C4-2B (cell line): ENCODE data around the gene UNC79.

Source experiments
- H3K27ac ChIP-seq: fragments of 450-650 bp; 2 replicates; pipeline ENCODE4 v1.5.1; 2017
- CTCF ChIP-seq: fragments of 450-650 bp; conservative IDR thresholded peaks from 2 replicates; pipeline ENCODE4 v1.5.1; 2017; ENCODE audit warnings: mild to moderate bottlenecking
- ZFX ChIP-seq: fragments of 450-650 bp; IDR thresholded peaks from 2 replicates; pipeline ENCODE4 v1.6.1; 2017

The UNC79 gene

GRCh38 chr14:93757206-93757605 lies 326.5 kb downstream of the UNC79 start:
- TF ChIP-seq CTCF (no peak), ZFX (no peak)
- no peak overlapping the region for H3K27ac ChIP-seq
